ENCODE data around the gene C3orf70. TPM values are rescaled to one million over a fixed set of nuclear protein-coding genes. Genes with fewer than 3 reads are reported as not detected.

The C3orf70 gene
- total RNA-seq, 4 donors from 2014 or later = 13.9 to 16.4 (median 14.8) TPM

- H3K4me3 ChIP-seq = no peak overlapping the region
- WGBS, 2 donors (ENCODE audit: low coverage in 1 of 2) = 77 to 82% methylated on average over 3 of the region's 3 CpGs
- TF ChIP-seq POLR2AphosphoS5 (IDR thresholded peaks at IDR 0.05) (no peak), CTCF (IDR thresholded peaks at IDR 0.05) (no peak), EP300 (IDR thresholded peaks at IDR 0.05; ENCODE audit: low read depth) (no peak), POLR2A (IDR thresholded peaks at IDR 0.05) (no peak)
These were observed 8.1 kb downstream of the C3orf70 start for GRCh38 chr3:185144784-185145183.

GRCh38 chr3:185137821-185138220 is 15.0 kb downstream of the C3orf70 start:
- Histone ChIP-seq H3K4me1 (peaks cover 0 to 25% (median 15%) of the 10 kb centered on the region in 4 donors), H3K36me3 (no peaks in the 10 kb centered on the region), H3K27ac (no peak overlapping the region), H3K27me3 (no peaks in the 10 kb centered on the region), H3K9me3 (no peaks in the 10 kb centered on the region), H3K4me3 (no peak overlapping the region)
- DNase-seq = no peak
- TF ChIP-seq POLR2A (IDR thresholded peaks at IDR 0.05) (no peak), EP300 (IDR thresholded peaks at IDR 0.05; ENCODE audit: low read depth) (no peak), CTCF (IDR thresholded peaks at IDR 0.05) (no peak), POLR2AphosphoS5 (IDR thresholded peaks at IDR 0.05) (no peak)
- intact Hi-C loops (cut with DNase I; ENCODE audit: low total_unique reads) (no loop called here), in situ Hi-C loops (cut with MboI; ENCODE audit: low pct_ligation_motif_present in 1 of 4, low pct_unique_long_range_greater_than_20kb in 1 of 4, low sequenced_read_pairs in 3 of 4) (no loop called here)
- 85 to 94% methylated on average over 1 of the region's 1 CpG for WGBS, 2 donors (ENCODE audit: low coverage in 1 of 2)

More at GRCh38 chr3:185144784-185145183, 8.1 kb downstream of the C3orf70 start:
- H3K4me1 ChIP-seq = no peaks in the 10 kb centered on the region
- H3K27ac ChIP-seq = peak overlapping the region in 2 of 4 donors; percentile 10 to 31
- no peaks in the 10 kb centered on the region for H3K9me3 ChIP-seq
- no peaks in the 10 kb centered on the region for H3K27me3 ChIP-seq
- intact Hi-C loops (cut with DNase I; ENCODE audit: low total_unique reads) (no loop called here), in situ Hi-C loops (cut with MboI; ENCODE audit: low pct_ligation_motif_present in 1 of 4, low pct_unique_long_range_greater_than_20kb in 1 of 4, low sequenced_read_pairs in 3 of 4) (no loop called here)
- DNase-seq = no peak
- H3K36me3 ChIP-seq = no peaks in the 10 kb centered on the region

- Histone ChIP-seq H3K4me1 (peaks cover 0 to 32% (median 15%) of the 10 kb centered on the region in 4 donors), H3K27ac (no peak overlapping the region), H3K9me3 (no peaks in the 10 kb centered on the region), H3K4me3 (no peak overlapping the region), H3K36me3 (no peaks in the 10 kb centered on the region), H3K27me3 (no peaks in the 10 kb centered on the region)
- in situ Hi-C loops (cut with MboI; ENCODE audit: low pct_ligation_motif_present in 1 of 4, low pct_unique_long_range_greater_than_20kb in 1 of 4, low sequenced_read_pairs in 3 of 4) (no loop called here), intact Hi-C loops (cut with DNase I; ENCODE audit: low total_unique reads) (no loop called here)
- no peak for TF ChIP-seq EP300 (IDR thresholded peaks at IDR 0.05; ENCODE audit: low read depth)
- no peak for TF ChIP-seq CTCF (IDR thresholded peaks at IDR 0.05)
- no peak for TF ChIP-seq POLR2A (IDR thresholded peaks at IDR 0.05)
- no peak for TF ChIP-seq POLR2AphosphoS5 (IDR thresholded peaks at IDR 0.05)
- no peak for DNase-seq
These were observed 18.4 kb downstream of the C3orf70 start for GRCh38 chr3:185134509-185134908.

GRCh38 chr3:185131602-185132256 is 21.1 kb downstream of the C3orf70 start:
- Histone ChIP-seq H3K4me3 (no peak overlapping the region), H3K27ac (no peak overlapping the region), H3K9me3 (no peaks in the 10 kb centered on the region), H3K4me1 (peaks cover 0 to 21% (median 7%) of the 10 kb centered on the region in 4 donors), H3K36me3 (no peaks in the 10 kb centered on the region), H3K27me3 (no peaks in the 10 kb centered on the region)
- whole genome bisulfite sequencing, 2 donors (ENCODE audit: low coverage in 1 of 2) = 60 to 74% methylated on average over 1 to 2 of the region's 2 CpGs
- TF ChIP-seq CTCF (IDR thresholded peaks at IDR 0.05) (no peak), EP300 (IDR thresholded peaks at IDR 0.05; ENCODE audit: low read depth) (no peak), POLR2AphosphoS5 (IDR thresholded peaks at IDR 0.05) (no peak), POLR2A (IDR thresholded peaks at IDR 0.05) (no peak)
- in situ Hi-C loops (cut with MboI; ENCODE audit: low pct_ligation_motif_present in 1 of 4, low pct_unique_long_range_greater_than_20kb in 1 of 4, low sequenced_read_pairs in 3 of 4) = no loop called here
- DNase-seq = no peak
- intact Hi-C loops (cut with DNase I; ENCODE audit: low total_unique reads) = no loop called here
